ENCODE results near the gene ZBTB3.

GRCh38 chr11:62786318-62787004, 32.5 kb upstream of the ZBTB3 start:
- TF ChIP-seq POLR2A (IDR thresholded peaks at IDR 0.05) = no peak
- peak; percentile 91 to 99 (median 98) for TF ChIP-seq CTCF (IDR thresholded peaks at IDR 0.05)

Measured in testis (tissue), 2 donors.